Left renal cortex interstitium (tissue), 4 donors: ENCODE data around the gene PDLIM5. TPM values are rescaled to one million over a fixed set of nuclear protein-coding genes. Genes with fewer than 3 reads are reported as not detected.
"Not testable (repeated sequence)": the region's sequence is repeated elsewhere in the genome, so short reads cannot be mapped to it uniquely, and the experiment has no call there.

ENCODE experiments used
- DNase-seq, 4 donors: peaks; one replicate each; pipeline ENCODE4 v3.0.0-alpha.2; 2013; ENCODE audit warnings: low read depth in 4 of 4, low spot score in 2 of 4, missing footprints in 1 of 4
- polyA plus RNA-seq, 4 donors: library from polyadenylated mRNA; unstranded; fragments of 120-200 nt; gene quantifications; one replicate each; pipeline ENCODE4 v1.2.1, GENCODE V29; 2013; ENCODE audit not compliant: insufficient read length in 4 of 4

PDLIM5 gene
- polyA plus RNA-seq, 4 donors = 42.5 to 53.4 (median 52.8) TPM

- DNase-seq = no peak
Observed at GRCh38 chr4:94488670-94489069, 36.9 kb downstream of the PDLIM5 start.

- no peak for DNase-seq
Observed at GRCh38 chr4:94489098-94489497, 37.4 kb downstream of the PDLIM5 start.

GRCh38 chr4:94490437-94490836 lies 38.7 kb downstream of the PDLIM5 start:
- DNase-seq = no peak

- DNase-seq = no peak
Observed at GRCh38 chr4:94491322-94491721, 39.6 kb downstream of the PDLIM5 start.

GRCh38 chr4:94495408-94495807 lies 43.7 kb downstream of the PDLIM5 start:
- DNase-seq = no peak

DNA sequence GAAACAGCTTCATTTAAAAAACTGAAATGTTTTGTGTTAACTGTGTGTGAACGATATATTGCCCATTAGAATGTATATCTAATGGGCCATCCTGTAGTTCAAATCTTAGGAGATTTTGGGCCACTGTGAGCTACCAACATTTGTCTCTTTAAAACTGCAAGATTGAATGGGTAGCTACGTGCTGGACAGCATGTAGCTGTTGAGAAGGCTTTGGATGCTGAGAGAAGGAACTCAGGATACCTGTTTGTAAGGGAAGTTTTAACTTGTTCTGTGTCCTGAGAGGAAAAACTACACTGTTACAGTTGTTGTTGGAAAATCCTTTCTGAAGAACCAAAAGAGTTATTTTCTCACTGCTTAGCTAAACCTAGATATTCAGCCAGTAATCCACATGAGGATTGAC lies 45.9 kb downstream of the PDLIM5 start:
- DNase-seq = no peak

- DNase-seq = no peak
Observed at GRCh38 chr4:94498502-94498901, 46.8 kb downstream of the PDLIM5 start.

DNA sequence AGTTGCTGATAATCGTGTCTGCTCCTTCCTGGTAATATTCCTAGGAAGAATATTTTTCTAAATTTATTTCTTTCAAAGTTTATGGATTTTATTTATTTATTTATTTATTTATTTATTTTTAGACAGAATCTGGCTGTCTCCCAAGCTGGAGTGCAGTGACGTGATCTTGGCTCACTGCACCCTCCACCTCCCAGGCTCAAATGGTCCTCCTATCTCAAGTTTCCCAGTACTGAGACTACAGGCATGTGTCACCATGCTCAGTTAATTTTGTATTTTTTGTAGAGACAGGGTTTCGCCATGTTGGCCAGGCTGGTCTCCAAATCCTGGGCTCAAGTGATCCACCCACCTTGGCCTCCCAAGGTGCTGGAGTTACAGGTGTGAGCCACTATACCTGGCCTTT lies 48.9 kb downstream of the PDLIM5 start:
- no peak for DNase-seq

DNA sequence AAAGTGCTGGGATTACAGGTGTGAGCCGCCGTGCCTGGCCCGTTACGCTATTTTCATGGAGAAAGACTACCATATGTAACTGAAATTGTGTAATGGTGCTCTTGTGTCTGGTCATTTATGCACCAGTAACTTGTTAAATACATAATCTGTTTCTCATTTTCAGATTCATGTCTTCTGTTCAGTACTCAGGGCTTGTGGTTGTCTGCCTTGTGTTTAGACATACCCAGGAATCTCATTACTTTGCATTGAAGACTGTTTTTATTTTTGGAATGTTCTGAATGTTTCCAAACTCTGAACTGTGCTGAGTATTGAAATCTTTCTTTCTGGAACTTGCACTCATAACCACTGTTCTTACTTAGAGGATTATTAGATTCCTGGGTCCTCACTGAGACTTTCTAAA lies 52.8 kb downstream of the PDLIM5 start:
- DNase-seq = no peak

GRCh38 chr4:94506822-94507221 lies 55.1 kb downstream of the PDLIM5 start:
- DNase-seq = no peak

DNA sequence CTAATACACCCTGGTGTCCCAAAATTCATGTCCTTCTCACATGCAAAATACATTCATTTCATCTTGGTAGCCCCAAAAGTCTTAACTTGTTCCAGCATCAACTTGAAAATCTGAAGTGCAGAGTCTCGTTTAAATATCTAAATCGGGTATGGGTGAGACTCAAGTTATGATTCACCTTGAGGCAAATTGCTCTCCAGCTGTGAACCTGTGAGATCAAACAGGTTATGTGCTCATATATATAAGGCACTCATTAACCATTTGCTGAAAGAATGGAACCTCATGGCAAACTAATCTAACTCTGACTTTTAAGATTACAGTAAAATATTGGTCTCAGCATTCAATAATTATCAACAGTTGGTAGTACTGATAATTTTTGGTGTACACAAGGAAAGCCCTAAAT lies 55.5 kb downstream of the PDLIM5 start:
- no peak for DNase-seq

DNA sequence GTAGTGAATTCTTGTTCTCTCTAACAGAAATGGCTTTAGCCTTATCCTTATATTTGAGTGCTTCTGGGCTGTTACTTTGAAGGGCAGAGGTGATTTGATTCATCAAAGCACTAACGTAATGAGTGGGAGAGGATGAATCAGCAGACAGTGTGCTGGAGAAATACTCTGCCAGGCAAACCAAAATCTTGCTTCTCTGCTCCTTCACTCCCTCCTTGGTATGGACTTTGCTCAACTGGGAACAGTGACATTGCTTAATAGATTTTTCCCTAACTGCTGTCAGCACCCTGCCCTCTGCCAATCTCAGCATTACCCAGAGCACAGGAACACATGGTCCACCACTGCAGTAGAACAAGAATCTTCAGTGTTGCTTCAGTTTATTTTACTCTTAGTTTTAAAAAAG lies 56.0 kb downstream of the PDLIM5 start:
- DNase-seq = no peak

DNA sequence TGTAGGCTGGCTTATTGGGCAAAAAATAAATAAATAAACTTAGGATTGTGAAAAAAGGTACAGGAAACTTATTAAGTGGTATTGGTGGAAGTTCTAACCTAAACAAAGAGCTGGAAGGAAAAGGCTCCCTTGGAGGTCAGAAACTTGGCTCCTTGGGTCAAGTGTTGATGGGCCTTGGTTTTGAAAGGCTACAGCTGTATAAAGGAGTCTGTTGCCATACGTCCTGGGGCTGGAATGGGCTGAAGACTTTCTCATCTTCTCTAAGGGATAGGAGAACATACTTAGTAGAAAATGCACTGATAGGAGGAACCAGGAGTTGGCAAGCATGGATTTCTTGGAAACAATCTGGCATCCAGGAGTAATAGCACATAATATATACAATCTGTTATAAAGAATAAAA lies 56.6 kb downstream of the PDLIM5 start:
- no peak for DNase-seq

- DNase-seq = no peak
Observed at GRCh38 chr4:94508806-94509205, 57.1 kb downstream of the PDLIM5 start.

DNA sequence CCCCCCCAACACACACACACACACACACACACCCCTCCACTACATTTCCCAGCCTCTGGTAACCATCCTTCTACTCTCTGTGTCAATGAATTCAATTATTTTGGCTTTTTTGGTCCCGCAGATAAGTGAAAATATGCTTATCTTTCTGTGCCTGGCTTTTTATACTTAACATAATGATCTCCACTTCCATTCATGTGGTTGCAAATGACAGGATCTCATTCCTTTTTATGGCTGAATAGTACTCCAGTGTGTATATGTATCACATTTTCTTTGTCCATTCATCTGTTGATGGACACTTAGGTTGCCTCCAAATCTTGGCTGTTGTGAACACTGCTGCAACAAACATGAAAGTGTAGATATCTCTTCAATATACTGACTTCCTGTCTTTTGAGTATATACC lies 59.8 kb downstream of the PDLIM5 start:
- DNase-seq = no peak

DNA sequence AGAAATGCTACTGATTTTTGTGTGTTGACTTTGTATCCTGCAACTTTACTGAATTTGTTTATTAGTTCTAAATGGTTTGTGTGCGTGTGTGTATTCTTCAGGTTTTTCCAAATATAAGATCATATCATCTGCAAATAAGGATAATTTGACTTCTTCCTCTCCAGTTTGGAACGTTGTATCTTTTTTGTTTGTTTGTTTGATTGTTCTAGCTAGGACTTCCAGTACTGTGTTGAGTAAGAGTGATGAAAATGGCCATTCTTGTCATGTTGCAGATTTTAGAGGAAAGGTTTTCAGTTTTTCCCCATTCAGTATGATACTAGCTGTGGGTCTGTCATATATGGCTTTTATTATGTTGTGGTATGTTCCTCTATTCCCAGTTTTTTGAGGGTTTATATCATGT lies 61.8 kb downstream of the PDLIM5 start:
- DNase-seq = not testable (repeated sequence)

DNA sequence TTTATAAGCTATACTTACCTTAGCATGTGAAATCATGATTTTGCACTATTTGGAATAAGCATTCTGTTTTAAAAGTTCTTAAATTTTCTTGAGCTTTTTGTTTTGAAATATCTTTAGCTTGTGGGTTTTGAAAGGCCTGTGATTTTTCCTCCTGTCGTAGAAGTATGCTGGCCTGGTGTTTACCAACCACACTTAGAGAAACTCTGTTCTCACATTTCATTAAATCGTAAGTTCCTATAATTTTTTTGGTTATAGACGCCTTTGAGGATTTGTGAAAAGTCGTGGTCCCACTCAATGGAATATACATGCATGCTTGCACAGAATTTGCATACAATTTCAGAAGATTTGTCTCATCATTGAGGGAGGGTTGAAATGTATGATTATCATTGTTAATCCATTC lies 63.6 kb downstream of the PDLIM5 start:
- no peak for DNase-seq

GRCh38 chr4:94516067-94516466 lies 64.3 kb downstream of the PDLIM5 start:
- DNase-seq = no peak

DNA sequence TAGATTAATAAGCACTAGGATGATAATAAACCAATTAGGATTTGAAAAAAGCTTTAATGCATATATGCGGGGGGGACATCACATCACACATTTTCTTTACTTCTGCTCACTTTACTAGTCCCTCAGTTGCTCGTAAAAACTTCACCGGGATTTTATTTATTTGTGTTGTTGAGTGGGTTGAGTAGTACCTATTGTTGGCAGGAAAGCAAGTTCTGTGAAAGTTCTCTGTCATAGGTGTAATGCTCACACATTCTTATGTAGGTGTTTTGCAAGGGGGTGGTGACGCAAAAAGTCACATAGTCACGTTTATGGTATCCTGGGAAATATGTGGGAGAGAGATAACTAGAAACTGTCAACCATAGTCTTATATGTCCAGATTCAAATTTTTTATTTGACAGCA lies 65.3 kb downstream of the PDLIM5 start:
- no peak for DNase-seq

DNA sequence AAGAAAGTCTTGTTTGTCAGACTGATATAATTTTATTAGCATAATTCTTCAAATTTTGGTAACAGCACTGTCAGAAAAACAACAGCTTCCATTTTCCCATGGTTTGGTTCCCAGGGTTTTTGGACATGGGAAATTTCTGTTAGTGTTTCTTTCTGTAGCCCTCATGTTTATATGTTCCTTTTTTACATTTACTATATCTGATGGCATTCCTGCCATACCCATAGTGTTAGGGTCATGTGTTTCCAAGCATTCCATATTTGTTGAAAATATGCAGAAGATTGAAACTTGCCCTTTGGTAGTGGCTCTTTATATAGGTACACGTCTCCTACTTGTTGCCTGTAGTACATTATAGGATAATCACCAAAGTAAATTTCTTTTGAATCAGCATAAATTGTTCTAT lies 65.8 kb downstream of the PDLIM5 start:
- no peak for DNase-seq

GRCh38 chr4:94519019-94519418 lies 67.3 kb downstream of the PDLIM5 start:
- no peak for DNase-seq

- DNase-seq = no peak
Observed at GRCh38 chr4:94519925-94520789, 68.4 kb downstream of the PDLIM5 start.
